AG09319 (cell line): ENCODE measurements around the gene SOBP.

Experiments used
- DNase-seq: peaks from one replicate; pipeline ENCODE4 v3.0.0-alpha.2; 2010; ENCODE audit warnings: low read depth; ENCODE audit errors: extremely low read depth
- CTCF ChIP-seq: IDR thresholded peaks from 2 replicates; pipeline ENCODE4 v1.5.1; 2011; ENCODE audit warnings: low read depth, mild to moderate bottlenecking, inconsistent platforms, low read length, moderate library complexity

Gene SOBP

GRCh38 chr6:107612762-107613415 is 123.0 kb downstream of the SOBP start:
- no peak for TF ChIP-seq CTCF
- no peak for DNase-seq

- DNase-seq: no peak
- no peak for TF ChIP-seq CTCF
Measured at GRCh38 chr6:107613651-107614379, 123.9 kb downstream of the SOBP start.

GRCh38 chr6:107614828-107615227 is 124.9 kb downstream of the SOBP start:
- DNase-seq: no peak

GRCh38 chr6:107616775-107617174 is 126.9 kb downstream of the SOBP start:
- DNase-seq: no peak
- no peak for TF ChIP-seq CTCF

More at GRCh38 chr6:107614828-107615227, 124.9 kb downstream of the SOBP start:
- no peak for TF ChIP-seq CTCF

GRCh38 chr6:107617341-107617932 is 127.5 kb downstream of the SOBP start:
- no peak for DNase-seq
- no peak for TF ChIP-seq CTCF

- TF ChIP-seq CTCF: no peak
- DNase-seq: no peak
Measured at GRCh38 chr6:107618672-107619071, 128.8 kb downstream of the SOBP start.

GRCh38 chr6:107620732-107621131 is 130.8 kb downstream of the SOBP start:
- no peak for DNase-seq
- TF ChIP-seq CTCF: no peak
